ENCODE results near the gene CHD2.

CHD2 gene

DNA sequence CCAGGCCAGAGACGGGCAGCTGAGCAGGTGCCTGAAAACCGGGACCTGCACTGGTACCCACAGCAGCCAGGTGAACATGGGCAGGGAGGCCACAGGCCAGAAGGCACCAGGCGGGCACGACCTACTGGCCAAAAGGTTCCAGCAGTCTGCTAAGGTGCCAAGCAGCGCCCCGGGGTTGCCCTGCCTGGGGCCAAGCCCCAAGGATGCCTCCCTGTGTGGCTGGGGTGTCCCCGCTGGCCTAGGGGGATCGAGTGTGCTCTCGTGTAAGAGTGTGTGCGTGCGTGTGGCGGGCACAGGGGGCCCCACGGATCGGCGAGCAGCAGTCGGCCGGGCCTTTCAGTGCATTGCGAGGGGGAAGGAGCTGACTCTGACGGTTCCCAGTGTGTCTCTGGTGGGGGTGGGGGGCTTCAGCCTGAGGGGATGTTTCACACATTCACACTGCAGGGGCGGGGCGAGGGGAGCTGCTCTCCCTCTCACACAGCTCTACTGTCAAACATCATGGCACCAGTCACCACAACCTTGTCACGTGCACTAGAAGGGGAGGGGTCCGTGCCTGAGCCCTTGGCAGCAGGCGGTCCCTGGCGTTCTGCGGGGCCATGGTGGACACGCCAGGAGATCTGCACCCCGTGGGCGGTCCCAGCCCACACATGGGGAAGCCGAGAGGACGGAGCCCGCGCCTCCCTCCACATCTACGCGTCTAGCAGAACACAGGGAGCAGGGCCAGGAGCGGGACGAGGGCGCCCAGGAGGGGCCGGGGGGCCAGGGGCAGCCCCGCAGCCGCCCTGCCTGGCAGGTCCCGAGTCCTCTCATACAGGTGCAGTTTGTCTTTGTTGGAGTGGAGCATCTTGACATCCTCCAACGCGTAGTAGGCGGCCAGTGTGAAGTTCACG lies 144.4 kb downstream of the CHD2 start:
- no peak for ATAC-seq
- TF ChIP-seq RARB (CRISPR knock-in tag; IDR thresholded peaks at IDR 0.05) (no peak), CSDC2 (CRISPR knock-in tag; IDR thresholded peaks at IDR 0.05) (no peak)

DNA sequence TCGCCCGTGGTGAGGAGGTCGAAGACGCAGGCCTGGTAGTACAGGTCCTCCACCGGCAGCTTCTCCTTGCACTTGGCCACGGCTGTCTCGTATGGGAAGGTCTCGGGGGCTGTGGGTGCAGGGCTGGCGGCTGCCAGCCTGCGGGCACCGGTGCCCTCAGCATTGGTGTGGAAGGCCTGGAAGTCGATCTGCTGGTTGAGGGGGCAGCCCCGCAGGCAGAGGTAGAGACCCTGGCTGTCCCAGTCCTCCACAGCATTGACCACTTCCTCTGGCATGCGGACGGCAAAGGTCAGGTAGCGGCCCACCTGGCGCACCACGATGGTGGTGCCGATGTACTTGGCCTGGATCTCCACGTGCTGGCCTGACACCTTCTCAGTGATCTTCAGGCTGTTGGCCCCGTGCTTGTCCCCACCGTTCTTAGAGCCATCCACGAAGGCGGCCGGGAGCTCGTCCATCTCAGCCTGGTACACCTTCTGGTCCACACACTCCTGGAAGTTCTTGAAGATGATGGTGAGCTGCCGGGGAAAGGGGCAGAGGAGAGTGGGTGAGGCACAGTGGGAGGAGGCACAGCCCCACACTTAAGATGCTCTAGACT lies 145.2 kb downstream of the CHD2 start:
- TF ChIP-seq ZNF565 (CRISPR knock-in tag; conservative IDR thresholded peaks at IDR 0.05; ENCODE audit: low read depth): no peak
- no peak for TF ChIP-seq OSR1 (CRISPR knock-in tag; IDR thresholded peaks at IDR 0.05)
- no peak for TF ChIP-seq TOX (CRISPR knock-in tag; IDR thresholded peaks at IDR 0.05; ENCODE audit: borderline replicate concordance)
- TF ChIP-seq, protein P1, sequence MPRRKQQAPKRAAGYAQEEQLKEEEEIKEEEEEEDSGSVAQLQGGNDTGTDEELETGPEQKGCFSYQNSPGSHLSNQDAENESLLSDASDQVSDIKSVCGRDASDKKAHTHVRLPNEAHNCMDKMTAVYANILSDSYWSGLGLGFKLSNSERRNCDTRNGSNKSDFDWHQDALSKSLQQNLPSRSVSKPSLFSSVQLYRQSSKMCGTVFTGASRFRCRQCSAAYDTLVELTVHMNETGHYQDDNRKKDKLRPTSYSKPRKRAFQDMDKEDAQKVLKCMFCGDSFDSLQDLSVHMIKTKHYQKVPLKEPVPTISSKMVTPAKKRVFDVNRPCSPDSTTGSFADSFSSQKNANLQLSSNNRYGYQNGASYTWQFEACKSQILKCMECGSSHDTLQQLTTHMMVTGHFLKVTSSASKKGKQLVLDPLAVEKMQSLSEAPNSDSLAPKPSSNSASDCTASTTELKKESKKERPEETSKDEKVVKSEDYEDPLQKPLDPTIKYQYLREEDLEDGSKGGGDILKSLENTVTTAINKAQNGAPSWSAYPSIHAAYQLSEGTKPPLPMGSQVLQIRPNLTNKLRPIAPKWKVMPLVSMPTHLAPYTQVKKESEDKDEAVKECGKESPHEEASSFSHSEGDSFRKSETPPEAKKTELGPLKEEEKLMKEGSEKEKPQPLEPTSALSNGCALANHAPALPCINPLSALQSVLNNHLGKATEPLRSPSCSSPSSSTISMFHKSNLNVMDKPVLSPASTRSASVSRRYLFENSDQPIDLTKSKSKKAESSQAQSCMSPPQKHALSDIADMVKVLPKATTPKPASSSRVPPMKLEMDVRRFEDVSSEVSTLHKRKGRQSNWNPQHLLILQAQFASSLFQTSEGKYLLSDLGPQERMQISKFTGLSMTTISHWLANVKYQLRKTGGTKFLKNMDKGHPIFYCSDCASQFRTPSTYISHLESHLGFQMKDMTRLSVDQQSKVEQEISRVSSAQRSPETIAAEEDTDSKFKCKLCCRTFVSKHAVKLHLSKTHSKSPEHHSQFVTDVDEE (CRISPR knock-in tag; IDR thresholded peaks at IDR 0.05): no peak
- no peak for TF ChIP-seq BACH2 (CRISPR knock-in tag; IDR thresholded peaks at IDR 0.05; ENCODE audit: borderline replicate concordance)
- TF ChIP-seq ZC3H10 (CRISPR knock-in tag; IDR thresholded peaks at IDR 0.05): no peak
- TF ChIP-seq ZNF8 (CRISPR knock-in tag; IDR thresholded peaks at IDR 0.05): no peak
- no peak for TF ChIP-seq TCF4 (CRISPR knock-in tag; IDR thresholded peaks at IDR 0.05; ENCODE audit: borderline replicate concordance)
- TF ChIP-seq, protein P2, sequence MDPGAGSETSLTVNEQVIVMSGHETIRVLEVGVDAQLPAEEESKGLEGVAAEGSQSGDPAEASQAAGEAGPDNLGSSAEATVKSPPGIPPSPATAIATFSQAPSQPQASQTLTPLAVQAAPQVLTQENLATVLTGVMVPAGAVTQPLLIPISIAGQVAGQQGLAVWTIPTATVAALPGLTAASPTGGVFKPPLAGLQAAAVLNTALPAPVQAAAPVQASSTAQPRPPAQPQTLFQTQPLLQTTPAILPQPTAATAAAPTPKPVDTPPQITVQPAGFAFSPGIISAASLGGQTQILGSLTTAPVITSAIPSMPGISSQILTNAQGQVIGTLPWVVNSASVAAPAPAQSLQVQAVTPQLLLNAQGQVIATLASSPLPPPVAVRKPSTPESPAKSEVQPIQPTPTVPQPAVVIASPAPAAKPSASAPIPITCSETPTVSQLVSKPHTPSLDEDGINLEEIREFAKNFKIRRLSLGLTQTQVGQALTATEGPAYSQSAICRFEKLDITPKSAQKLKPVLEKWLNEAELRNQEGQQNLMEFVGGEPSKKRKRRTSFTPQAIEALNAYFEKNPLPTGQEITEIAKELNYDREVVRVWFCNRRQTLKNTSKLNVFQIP (CRISPR knock-in tag; IDR thresholded peaks at IDR 0.05; ENCODE audit: borderline replicate concordance, low read depth): no peak

DNA sequence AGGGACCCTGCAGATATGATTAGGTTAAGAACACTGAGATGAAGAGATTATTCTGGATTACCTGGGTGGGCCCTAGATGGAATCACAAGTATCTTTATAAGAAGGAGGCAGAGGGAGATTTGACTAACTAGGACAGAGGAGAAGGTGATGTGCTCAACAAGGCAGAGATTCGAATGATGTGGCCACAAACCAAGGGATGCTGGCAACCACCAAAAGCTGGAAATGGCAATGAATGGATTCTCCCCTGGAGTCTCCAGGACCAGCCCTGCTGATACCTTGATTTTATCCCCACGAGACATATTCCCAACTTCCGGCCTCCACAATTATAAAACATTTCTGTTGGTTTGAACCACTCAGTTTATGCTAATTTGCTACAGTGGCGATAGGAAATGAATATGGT lies 146.0 kb downstream of the CHD2 start:
- TF ChIP-seq ARNTL (CRISPR knock-in tag; IDR thresholded peaks at IDR 0.05; ENCODE audit: borderline replicate concordance, low read depth) (no peak), ZC3H10 (CRISPR knock-in tag; IDR thresholded peaks at IDR 0.05) (no peak), ZNF70 (CRISPR knock-in tag; IDR thresholded peaks at IDR 0.05) (no peak)
- TF ChIP-seq, protein P1 (CRISPR knock-in tag; IDR thresholded peaks at IDR 0.05): no peak
- TF ChIP-seq, protein P3, sequence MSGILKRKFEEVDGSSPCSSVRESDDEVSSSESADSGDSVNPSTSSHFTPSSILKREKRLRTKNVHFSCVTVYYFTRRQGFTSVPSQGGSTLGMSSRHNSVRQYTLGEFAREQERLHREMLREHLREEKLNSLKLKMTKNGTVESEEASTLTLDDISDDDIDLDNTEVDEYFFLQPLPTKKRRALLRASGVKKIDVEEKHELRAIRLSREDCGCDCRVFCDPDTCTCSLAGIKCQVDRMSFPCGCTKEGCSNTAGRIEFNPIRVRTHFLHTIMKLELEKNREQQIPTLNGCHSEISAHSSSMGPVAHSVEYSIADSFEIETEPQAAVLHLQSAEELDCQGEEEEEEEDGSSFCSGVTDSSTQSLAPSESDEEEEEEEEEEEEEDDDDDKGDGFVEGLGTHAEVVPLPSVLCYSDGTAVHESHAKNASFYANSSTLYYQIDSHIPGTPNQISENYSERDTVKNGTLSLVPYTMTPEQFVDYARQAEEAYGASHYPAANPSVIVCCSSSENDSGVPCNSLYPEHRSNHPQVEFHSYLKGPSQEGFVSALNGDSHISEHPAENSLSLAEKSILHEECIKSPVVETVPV (CRISPR knock-in tag; IDR thresholded peaks at IDR 0.05): no peak
- no peak for ATAC-seq

More for the DNA sequence above, 145.2 kb downstream of the CHD2 start:
- no peak for ATAC-seq

DNA sequence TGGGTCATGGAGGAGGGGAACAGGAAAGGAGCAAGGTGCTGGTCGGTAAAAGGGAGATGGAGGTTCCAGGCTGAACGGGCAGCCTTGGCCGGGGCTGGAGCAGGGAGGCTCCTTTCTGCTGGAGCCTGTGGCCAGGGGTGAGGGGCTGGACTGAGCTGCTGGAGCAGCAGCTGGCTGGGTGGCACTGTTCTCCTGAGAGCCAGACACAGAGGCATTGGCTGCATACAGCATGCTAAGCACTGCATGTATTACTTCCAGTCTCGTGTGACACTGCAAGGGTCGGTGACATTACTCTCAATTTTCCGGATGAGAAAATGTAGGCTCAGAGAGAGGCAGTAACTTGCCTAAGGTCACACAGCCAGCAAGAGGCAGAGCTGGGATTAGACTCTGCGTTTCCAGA lies 146.6 kb downstream of the CHD2 start:
- no peak for ATAC-seq
- TF ChIP-seq ZFP30 (CRISPR knock-in tag; IDR thresholded peaks at IDR 0.05) (no peak), TOX (CRISPR knock-in tag; IDR thresholded peaks at IDR 0.05; ENCODE audit: borderline replicate concordance) (no peak), RARB (CRISPR knock-in tag; IDR thresholded peaks at IDR 0.05) (no peak), ZFP3 (CRISPR knock-in tag; IDR thresholded peaks at IDR 0.05) (no peak), GLIS3 (CRISPR knock-in tag; IDR thresholded peaks at IDR 0.05) (no peak), TCF4 (CRISPR knock-in tag; IDR thresholded peaks at IDR 0.05; ENCODE audit: borderline replicate concordance) (no peak), ZNF70 (CRISPR knock-in tag; IDR thresholded peaks at IDR 0.05) (no peak), ZNF565 (CRISPR knock-in tag; conservative IDR thresholded peaks at IDR 0.05; ENCODE audit: low read depth) (no peak), ISL1 (CRISPR knock-in tag; IDR thresholded peaks at IDR 0.05) (no peak), ESRRG (CRISPR knock-in tag; IDR thresholded peaks at IDR 0.05) (no peak), OSR1 (CRISPR knock-in tag; IDR thresholded peaks at IDR 0.05) (no peak), ZC3H10 (CRISPR knock-in tag; IDR thresholded peaks at IDR 0.05) (no peak)
- TF ChIP-seq, protein P3 (CRISPR knock-in tag; IDR thresholded peaks at IDR 0.05): no peak
- TF ChIP-seq, protein P1 (CRISPR knock-in tag; IDR thresholded peaks at IDR 0.05): no peak
